ENCODE measurements around the gene LAD1. TPM values are rescaled to one million over a fixed set of nuclear protein-coding genes. Genes with fewer than 3 reads are reported as not detected.

The LAD1 gene
- total and polyA plus RNA-seq, 2 of the 13 experiments (the other 11 are each of a cell fraction or from before 2014, with no cell fraction given): 10.8 to 65.6 TPM

- TF ChIP-seq ZNF616 (CRISPR knock-in tag; IDR thresholded peaks at IDR 0.05; ENCODE audit: low read depth) (no peak), ETV5 (CRISPR knock-in tag; IDR thresholded peaks at IDR 0.05; ENCODE audit: borderline replicate concordance) (peak; percentile 80), NCOR1 (IDR thresholded peaks at IDR 0.05; ENCODE audit: borderline replicate concordance, low read length) (no peak), ZNF354B (CRISPR knock-in tag; IDR thresholded peaks at IDR 0.05) (no peak), ZFY (CRISPR knock-in tag; IDR thresholded peaks at IDR 0.05) (no peak), ZNF460 (CRISPR knock-in tag; IDR thresholded peaks at IDR 0.05; ENCODE audit: borderline replicate concordance) (no peak), ZNF496 (CRISPR knock-in tag; IDR thresholded peaks at IDR 0.05; ENCODE audit: insufficient replicate concordance) (no peak), MTF2 (CRISPR knock-in tag; IDR thresholded peaks at IDR 0.05; ENCODE audit: borderline replicate concordance) (no peak), ARID3A (IDR thresholded peaks at IDR 0.05; ENCODE audit: low read depth, low read length) (no peak), PBX3 (CRISPR knock-in tag; IDR thresholded peaks at IDR 0.05; ENCODE audit: borderline replicate concordance) (no peak), SIN3A (IDR thresholded peaks at IDR 0.05; ENCODE audit: borderline replicate concordance, low read depth, low read length) (no peak), RELA (CRISPR knock-in tag; IDR thresholded peaks at IDR 0.05) (no peak), HMGXB4 (CRISPR knock-in tag; IDR thresholded peaks at IDR 0.05; ENCODE audit: borderline replicate concordance in 1 of 2, low read depth in 1 of 2) (peak; percentile 40 to 75; a peak in 2 of 4 replicates), ZNF790 (CRISPR knock-in tag; IDR thresholded peaks at IDR 0.05; ENCODE audit: borderline replicate concordance) (no peak), SRSF1 (optimal IDR thresholded peaks at IDR 0.05; ENCODE audit: low read depth, low read length) (no peak), ZNF253 (CRISPR knock-in tag; IDR thresholded peaks at IDR 0.05; ENCODE audit: borderline replicate concordance) (no peak), MEF2D (CRISPR knock-in tag; IDR thresholded peaks at IDR 0.05) (no peak), ZNF740 (CRISPR knock-in tag; IDR thresholded peaks at IDR 0.05) (0 out of 2 replicates have a peak, but pooled peaks have one; percentile 50), IRF9 (CRISPR knock-in tag; IDR thresholded peaks at IDR 0.05; ENCODE audit: borderline replicate concordance) (no peak), ZFX (CRISPR knock-in tag; IDR thresholded peaks at IDR 0.05; ENCODE audit: low read depth) (no peak), RXRB (CRISPR knock-in tag; IDR thresholded peaks at IDR 0.05; ENCODE audit: borderline replicate concordance) (0 out of 2 replicates have a peak, but pooled peaks have one; percentile 13)
Measured at GRCh38 chr1:201447903-201448871, 49.1 kb upstream of the LAD1 start (continued).

Data from HepG2 (cell line).